ENCODE results near the gene REEP3.
A peak's percentile ranks its signal among the peaks of the same experiment; 100 is the strongest.
"Not testable (repeated sequence)": the region's sequence is repeated elsewhere in the genome, so short reads cannot be mapped to it uniquely, and the experiment has no call there.

Gene REEP3

DNA sequence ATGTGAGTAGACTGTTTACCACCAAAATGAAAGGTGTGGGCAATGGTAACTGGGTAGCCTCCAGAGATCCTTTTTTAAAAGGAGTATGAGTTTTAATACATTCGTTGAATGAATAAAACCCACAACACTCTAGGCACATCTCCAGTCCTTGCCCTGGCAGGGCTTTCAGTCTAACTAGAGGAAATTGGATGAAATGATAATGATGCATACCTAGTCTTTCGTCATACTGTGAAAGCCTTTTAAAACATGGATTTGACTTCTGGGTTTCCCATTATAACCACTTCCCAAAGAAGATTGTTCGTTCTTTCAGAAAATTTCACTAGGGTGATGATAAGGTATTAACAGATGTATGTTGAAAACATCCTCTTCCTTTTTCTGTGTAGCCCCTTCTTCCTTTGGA, 110.8 kb downstream of the REEP3 start:
- no peak for DNase-seq

DNA sequence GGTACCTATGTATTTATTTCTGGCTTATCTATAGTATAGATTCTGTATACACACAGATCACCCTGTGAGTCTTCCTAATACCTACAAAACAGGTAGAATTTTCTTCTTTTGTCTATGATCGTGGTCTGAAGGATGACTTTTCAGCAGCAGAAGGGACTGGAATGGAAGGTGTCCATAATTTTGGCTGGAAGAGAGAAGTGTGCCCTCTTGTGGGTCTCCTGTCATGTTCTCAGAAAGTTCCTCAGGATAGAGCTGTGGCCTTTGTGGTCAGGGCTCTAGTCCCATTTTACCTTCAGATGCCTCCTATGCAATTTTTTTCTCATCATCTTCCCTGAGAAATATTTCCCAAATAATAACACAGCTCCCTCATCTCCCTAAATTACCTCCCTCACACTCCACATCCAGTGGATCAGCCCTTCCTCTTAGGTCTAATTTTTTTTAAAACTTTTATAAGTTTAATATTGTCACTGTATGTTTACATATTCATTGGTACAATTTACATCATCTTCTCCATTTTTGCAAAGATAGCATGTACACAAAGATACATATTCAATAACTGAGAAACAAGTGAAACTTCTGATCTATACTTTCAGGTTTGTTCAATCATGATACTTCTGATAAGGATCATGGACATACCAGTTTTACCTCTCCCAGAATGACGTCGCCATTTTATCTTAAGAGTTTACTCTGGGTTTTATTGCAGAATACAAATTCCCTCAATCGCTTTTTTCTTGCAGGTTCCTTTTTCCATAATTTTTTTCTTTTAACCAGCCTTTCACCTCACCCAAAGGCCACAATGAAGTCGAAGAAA, 112.7 kb downstream of the REEP3 start:
- no peak for DNase-seq

DNA sequence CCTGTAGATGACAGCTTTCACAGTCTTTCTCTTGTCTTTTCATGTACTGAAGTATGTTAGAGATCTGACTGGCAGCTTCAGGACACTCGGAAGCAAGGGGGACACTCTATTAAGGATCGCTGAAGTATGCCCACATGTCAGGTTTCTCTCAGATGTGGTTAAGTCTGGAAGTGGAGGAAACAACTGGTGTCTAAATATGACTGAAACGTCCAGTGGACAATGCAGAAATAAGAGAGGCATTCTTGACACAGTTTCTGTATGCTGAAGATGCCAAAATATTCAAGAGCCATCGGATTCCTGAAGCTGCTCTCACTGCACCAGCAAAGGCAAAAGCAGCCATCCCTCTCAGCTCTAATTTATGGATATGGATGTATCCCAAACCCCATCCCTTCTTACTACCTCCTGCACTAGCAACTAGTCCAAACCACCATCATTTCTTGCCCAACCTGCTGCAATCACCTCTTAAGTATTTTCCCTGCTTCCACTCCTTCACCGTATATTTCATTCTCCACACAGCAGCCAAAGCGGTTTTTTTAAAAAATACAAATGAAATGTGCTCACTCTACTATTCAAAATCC, 113.4 kb downstream of the REEP3 start:
- DNase-seq, result peak; percentile 45

DNA sequence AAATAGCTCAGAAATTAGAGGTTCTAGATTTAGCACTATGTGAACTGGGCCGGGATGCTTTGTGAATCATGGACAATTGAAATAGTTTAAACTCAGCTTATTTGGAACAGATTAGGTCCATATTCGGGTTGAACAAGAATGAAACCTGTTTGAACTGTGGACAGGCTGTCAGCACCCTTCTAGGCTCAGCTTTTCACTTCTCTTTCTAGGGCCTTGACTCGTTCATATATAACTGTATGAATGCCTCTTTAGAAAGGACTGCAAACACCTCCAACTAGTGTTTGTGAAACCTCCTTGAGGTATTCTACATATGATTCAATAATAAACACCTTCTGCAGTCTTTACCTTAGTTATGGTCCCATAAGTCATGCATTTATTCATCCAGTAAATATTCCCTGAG, 115.6 kb downstream of the REEP3 start:
- no peak for DNase-seq

DNA sequence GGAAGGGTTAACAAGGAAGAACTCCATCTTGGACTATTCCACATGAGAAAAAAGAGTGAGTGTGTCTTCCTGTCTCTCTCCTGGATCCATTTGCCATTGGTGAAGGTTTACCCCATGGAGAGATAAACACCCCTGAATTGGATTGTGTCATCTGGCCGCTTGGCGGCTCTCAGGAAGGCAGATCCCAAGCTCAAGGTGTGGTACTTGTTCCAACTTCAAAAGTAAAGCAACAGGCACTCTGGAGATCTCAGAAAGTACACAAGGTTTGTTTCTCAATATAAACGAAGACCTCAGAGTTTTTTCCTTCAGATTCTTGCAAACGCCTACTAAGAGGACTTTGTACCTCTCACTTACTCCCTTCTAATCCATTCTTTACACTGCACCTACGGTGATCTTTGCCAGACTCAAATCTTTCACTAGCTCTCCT, 116.7 kb downstream of the REEP3 start:
- DNase-seq, result no peak

DNA sequence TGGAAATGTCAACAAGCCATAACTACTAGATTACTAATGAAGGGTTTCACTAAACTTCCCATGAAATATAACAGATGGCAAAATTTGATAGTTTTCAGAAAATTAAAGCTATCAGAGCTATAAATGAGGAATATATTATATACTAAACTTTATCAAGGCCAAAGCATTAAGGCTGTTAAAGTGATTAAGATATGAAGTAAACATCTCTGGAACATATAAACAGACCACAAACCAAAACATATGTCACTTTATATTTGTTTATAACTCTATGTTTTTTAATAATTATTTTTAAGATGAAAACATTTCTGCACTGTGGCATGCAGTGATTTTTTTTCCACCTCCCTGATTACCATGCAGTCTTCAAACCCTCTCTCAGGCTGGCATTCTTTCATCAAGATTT, 120.2 kb downstream of the REEP3 start:
- DNase-seq, result no peak

DNA sequence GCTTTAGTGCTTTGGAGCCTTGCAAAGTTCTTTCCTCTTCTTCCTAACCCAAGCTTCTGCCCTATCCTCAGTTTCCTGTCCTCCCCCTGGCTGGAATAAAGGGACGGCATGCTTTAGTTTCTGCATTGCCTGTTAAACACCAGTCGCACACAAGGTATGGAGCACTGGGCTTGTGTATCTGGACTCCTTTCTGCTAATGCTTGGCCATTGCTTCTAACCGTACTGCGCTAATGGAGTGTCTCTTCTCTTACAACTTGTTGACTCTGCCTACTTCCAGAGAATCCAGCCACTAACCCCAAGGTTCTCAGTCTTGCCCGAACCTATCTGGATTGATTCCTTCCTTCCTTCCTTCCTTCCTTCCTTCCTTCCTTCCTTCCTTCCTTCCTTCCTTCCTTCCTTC, 120.6 kb downstream of the REEP3 start:
- no peak for DNase-seq

DNA sequence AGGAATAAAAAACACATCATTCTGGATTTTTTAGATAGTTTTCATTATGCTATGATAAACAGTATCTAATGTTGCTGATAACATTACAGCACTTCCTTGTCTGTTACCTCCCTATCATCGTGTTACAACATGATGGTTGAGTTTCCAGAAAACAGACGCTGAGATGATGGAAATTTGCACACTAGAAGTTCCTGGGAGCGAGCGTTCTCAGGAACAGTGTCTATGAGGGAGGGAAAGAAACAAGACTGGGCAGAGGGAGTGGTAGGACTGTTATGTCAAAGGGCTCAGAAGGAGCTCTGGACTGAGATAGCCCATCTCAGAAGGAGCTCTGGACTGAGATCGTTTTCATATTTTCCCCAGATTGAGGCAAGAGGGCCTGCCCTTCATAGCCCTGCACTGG, 121.6 kb downstream of the REEP3 start:
- no peak for DNase-seq

DNA sequence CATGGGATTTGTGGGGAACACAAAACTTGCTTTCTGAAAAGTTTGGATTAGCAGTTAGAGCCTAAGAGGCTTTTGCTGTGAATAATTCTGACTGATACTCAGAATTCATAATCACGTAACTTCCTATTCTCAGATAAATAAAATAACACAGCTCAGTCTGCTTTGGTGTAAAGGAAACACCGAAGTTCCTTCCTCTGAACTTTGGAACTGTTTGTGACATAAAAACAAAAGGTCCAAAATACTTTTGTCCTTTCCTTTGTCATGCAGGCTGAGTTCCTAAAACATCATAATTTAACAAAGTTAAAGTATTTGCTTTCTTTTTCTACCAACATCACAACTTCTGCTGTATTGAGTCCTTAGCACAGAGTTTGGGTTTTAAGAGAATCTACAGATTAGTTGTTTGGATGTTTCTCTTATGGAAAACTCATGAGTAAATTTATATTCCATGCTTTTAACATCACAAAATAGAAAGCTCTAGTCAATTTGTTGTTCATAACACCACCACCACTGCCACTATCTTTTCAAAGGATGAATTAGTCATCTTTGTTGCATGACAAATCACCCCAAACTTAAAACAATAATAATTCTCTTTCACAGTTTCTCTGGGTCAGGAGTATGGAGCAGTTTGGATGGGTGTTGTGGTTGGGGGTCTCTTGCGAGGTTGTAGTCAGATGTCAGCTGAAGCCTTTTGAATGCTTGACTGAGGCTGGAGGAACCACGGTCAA, 123.4 kb downstream of the REEP3 start:
- DNase-seq, result no peak

DNA sequence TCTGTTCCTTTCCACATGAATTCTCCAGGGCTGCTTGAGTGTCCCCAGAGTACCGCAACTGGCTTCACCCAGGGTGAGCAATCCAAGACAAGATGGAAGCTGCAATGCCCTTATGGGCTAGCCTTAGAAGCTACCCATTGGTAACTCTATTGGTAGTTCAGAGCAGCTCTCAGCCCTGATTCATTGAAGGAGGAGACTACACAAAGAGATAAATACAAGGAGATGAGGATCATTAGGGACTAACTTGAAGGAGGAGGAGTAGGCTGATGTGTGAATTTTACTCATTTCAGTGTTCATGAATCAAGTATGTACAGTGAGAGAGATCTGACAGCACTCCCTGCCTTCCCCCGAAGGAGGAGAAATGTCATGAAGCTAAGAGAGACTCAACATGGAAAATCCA, 124.0 kb downstream of the REEP3 start:
- DNase-seq, result no peak

DNA sequence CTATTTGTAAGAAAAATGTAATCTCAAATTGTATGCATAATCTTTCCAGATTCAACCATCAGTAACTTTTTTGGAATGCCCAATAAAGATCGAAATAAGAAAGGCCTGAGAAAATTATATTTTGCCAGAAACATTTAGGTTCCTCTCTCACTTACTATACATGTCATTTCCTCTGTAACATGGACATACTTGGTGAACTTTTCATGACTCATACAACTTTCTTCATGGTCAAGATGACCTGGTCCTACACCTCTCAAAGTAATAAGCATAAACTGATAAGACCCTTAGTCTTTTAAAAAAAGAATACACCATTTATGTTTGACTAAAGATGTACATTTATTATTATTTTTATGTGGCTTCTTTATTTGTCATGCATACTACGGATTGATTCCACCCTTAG, 125.3 kb downstream of the REEP3 start:
- DNase-seq, result no peak

DNA sequence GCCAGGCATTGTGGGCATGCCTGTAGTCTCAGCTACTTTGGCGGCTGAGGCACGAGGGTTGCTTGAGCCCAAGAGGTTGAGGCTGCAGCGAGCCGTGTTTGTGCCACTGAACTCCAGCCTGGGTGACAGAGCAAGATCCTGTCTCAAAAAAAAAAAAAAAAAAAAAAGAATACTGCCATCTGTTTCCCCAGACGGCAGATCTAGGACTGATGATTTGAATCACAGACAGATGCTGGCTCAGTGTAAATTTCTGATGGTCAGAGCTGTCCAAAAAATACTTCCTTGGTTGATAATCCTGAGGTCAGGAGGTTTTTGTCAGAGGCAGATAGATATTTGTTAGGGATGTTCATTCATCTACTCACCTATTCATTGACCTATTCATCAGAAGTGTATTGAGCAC, 130.7 kb downstream of the REEP3 start:
- DNase-seq, result no peak

DNA sequence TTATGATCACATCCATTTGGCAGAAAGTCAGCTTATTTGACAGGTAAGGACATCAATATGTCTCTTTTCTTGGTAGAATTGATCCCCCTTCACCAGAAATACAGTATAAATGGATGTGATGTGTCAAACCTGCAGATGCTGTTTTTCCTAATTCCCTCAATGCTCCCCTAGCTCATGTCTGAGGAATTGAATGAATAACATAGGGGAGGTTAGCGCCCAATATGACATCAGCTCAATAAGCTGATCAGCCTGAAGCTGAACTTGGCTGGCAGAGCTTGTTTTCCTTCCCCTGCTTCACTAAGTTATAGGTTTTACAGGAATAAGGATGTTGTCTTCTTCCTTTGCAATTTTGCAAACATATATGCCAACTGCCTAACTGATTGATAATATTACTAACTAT, 132.5 kb downstream of the REEP3 start:
- DNase-seq, result no peak

DNA sequence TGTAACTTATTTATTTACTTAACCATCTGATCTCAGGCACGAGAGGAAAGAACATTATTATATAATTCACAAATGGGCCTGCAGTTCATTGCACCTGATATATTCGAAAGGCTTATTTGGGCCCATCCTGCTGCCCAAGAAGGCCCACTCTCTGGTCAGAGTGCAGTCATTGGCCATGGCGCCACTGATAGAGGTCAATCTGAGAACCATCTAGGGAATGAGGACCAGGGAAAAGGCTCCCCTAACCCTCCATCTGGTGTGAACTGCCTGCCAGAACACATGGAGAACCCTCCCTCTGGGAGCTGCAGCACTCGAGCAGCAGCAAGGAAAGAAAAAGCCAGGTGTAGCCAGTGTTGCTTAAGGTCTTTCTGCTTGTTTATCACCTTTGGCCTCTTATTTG, 136.6 kb downstream of the REEP3 start:
- DNase-seq, result no peak

DNA sequence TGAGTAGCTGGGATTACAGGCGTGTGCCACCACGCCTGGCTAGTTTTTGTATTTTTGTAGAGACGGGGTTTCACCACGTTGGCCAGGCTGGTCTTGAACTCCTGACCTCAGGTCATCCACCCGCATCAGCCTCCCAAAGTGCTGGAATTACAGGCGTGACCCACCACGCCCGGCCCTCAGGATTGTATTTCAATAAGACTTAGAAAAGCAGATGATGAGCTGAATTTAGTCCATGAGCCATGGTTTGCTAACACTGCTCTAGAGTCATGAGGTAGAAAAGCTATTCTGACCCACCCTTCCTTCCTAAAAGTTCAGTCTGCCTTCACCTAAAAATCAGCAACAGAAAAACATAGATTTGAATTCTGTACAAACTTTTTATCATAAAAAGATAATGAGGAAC, 139.7 kb downstream of the REEP3 start:
- not testable (repeated sequence) for DNase-seq

DNA sequence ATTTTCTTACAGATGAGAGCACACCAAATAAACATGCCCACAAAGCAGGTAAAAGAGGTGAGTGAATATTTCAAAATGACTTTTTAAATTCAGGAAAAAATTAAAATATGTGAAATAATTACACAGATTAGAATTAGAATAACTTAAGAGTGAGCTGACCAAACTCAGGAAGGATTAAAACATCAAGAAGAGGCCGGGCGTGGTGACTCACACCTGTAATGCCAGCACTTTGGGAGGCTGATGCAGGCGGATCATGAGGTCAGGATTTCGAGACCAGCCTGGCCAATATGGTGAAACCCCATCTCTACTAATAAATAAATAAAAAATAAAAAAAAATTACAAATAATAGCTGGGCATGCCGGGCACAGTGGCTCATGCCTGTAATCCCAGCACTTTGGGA, 140.1 kb downstream of the REEP3 start:
- no peak for DNase-seq

DNA sequence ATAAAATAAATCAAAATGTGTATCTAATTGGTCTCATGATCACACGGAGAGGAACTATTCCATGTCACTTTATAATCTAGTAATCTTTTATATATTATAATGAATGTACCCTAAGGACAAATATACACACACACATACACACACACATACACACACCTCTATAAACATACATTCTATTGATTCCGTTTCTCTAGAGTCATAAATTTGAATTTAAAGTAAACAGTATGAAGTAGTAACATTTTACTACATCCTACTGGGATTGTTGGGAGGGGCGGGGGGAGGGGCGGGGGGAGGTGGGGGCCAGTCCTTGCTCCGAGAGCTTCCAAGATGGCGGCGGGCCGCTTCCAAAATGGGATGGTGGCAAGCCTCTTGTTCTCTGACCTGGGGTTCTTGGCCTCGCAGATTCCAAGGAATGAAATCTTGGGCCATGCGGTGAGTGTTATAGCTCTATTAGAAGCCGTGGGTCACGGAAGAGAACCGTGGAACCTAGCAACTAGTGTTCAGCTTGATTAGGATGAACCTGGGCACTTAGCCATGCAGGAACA, 143.2 kb downstream of the REEP3 start:
- no peak for DNase-seq

DNA sequence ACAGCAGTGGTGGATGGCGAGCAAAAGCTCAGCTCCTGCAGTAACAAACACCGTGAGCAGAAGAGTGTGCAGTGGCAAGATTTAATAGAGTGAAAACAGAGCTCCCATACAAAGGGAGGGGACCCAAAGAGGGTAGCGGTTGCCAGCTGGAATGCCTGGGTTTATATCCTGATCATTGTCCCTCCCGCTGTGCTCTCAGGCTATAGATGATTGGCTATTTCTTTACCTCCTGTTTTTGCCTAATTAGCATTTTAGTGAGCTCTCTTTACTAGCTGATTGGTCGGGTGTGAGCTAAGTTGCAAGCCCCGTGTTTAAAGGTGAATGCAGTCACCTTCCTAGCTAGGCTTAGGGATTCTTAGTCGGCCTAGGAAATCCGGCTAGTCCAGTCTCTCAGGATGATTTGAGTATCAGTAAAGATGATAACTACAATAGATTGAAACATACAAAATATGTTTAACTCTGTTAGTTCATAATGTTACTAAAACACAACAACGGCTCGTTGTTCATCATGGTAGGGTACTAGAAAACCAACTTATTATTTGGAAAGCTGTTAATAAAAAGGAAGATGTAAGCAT, 143.9 kb downstream of the REEP3 start:
- not testable (repeated sequence) for DNase-seq

DNA sequence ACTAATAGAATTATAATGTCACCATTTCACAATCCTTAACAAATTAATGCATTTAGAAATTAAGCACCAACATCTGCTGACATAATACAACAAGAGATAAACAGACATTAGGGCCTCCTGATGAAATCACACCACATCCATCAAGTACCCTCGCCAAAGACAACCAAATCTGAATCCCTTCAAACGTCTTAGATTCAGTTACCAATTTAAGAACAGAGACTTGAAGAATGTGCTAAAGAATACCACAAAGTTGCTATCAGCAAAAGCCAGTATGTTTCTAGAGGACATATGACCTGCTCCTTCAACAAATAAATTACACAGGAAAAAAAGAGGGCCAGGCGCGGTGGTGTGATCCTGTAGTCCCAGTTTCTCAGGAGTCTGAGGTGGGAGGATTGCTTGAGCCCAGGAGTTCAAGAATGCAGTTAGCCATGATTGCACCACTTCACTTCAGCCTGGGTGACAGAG, 144.5 kb downstream of the REEP3 start:
- DNase-seq, result no peak

DNA sequence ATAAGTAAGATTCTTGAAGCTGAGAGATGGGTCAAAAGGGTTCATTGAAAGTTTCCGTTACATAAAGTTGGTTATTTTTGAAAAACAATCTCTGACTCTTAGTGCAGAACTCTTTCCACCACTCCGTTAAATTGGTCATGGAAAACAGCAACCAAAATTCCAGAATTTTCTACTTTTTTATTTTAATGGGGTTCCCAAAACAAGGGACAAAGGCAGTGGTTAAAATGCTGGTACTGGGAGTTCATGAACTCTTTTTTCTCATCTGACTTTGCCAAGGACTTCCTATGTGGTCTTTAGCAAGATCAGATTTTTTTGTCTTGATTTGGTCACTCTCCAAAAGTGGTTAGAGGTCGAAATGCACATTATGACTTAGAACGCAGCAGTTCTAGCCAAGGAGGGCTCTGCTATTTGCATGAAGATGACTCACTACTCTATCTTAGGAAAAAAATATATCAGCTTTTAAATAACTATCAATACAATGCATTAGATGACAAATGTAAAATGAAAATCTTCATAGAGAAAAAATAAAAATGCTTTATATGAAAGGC, 145.7 kb downstream of the REEP3 start:
- DNase-seq, result no peak

DNA sequence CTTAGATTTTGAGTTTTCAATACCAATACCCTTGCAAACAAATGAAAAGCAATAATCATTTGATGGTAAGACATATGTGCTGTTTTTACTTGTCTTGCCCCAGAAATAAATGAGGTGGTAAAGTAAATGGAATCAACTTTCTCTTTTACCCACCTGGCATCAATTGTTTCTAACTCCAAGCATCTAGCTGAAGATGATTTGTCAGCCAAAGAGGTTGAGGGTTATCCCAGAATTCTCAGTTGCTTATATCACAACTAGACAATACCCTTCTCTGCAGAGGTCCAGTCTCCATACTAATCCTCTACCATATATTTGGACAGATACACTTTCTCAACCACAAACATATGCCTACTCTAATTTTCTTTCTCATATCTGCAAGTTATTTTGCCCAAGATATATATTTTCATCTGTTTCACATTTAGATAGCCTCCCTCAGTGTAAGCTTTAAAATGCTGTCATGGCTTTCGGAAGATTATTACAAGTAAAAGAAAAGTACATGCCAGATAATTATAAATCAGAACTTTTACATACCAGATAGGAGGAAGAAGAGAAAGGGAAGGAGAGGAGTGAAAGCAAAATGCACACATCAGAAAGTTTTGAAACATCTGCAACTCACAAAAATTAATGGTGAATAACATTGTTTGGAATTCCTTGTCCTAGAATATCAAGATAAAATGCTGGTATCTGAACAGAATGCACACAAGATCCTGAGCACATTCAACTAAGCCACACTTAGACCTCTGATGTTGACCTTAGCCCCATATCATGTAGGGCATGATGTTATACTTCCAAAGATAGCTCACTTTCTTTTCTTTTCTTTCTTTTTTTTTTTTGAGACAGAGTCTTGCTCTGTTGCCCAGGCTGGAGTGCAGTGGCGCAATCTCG, 146.6 kb downstream of the REEP3 start:
- no peak for DNase-seq

DNA sequence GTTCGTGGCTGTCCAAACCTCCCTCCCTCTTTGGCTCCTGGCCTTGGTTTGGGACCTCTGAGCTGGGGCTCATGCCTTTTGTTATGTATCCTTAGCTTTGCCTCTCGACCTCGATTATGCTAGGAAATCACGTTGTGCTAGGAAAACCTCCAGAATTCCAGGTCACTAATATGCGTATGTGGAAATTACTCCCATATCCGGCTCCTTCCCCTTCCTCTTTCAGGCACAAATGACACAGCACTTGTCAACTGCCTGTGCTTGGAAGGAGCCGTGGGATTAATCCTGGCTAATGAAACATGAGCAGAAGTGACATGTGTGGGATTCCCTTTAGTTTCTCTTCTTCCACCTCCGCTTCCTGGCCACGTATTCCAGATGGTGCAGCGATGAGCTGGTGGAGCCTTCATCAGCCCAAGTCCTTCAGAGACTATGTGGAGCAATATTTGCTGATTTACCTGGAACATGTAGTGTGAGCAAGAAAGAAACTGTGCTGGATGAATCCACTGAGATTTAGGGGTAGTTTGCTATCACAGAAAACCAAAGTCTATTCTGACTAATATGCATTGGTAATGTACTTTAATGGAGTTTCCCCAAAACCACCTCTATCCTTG, 149.2 kb downstream of the REEP3 start:
- peak; percentile 25 for DNase-seq

All from femur (tissue), 1 donor.